Measurements from ENCODE around the gene FAM53B. TPM values are rescaled to one million over a fixed set of nuclear protein-coding genes. Genes with fewer than 3 reads are reported as not detected.
A peak's percentile ranks its signal among the peaks of the same experiment; 100 is the strongest.
"Not testable (repeated sequence)": the region's sequence is repeated elsewhere in the genome, so short reads cannot be mapped to it uniquely, and the experiment has no call there.

Gene FAM53B
- total RNA-seq, 1 donor from 2014 or later, result 38.1 TPM

GRCh38 chr10:124594240-124594639 lies 149.9 kb downstream of the FAM53B start:
- DNase-seq (no peak), ATAC-seq (ENCODE audit: poor library complexity) (no peak)
- intact Hi-C loops (cut with DNase I), result no loop called here

GRCh38 chr10:124593431-124593985 lies 150.7 kb downstream of the FAM53B start:
- ATAC-seq (ENCODE audit: poor library complexity) (no peak), DNase-seq (peak; percentile 29)
- intact Hi-C loops (cut with DNase I), result no loop called here

- DNase-seq (peak; percentile 31), ATAC-seq (ENCODE audit: poor library complexity) (no peak)
- intact Hi-C loops (cut with DNase I), result no loop called here
Measured at GRCh38 chr10:124592736-124593430, 151.3 kb downstream of the FAM53B start.

GRCh38 chr10:124592101-124592500 lies 152.1 kb downstream of the FAM53B start:
- peak; percentile 20 for DNase-seq
- intact Hi-C loops (cut with DNase I), result no loop called here
- no peak for ATAC-seq (ENCODE audit: poor library complexity)

- DNase-seq, result peak; percentile 25
- ATAC-seq (ENCODE audit: poor library complexity), result no peak
Measured at GRCh38 chr10:124591123-124591495, 153.1 kb downstream of the FAM53B start.

GRCh38 chr10:124590216-124591122 lies 153.7 kb downstream of the FAM53B start:
- no peak for ATAC-seq (ENCODE audit: poor library complexity)
- intact Hi-C loops (cut with DNase I), result no loop called here
- DNase-seq, result peak; percentile 17

More at GRCh38 chr10:124591123-124591495, 153.1 kb downstream of the FAM53B start:
- intact Hi-C loops (cut with DNase I), result no loop called here

- peak; percentile 51 for DNase-seq
- ATAC-seq (ENCODE audit: poor library complexity), result peak; percentile 27
- intact Hi-C loops (cut with DNase I), result no loop called here
Measured at GRCh38 chr10:124589491-124590041, 154.6 kb downstream of the FAM53B start.

- intact Hi-C loops (cut with DNase I), result no loop called here
- DNase-seq (peak; percentile 63), ATAC-seq (ENCODE audit: poor library complexity) (peak; percentile 87)
Measured at GRCh38 chr10:124588736-124589490, 155.3 kb downstream of the FAM53B start.

GRCh38 chr10:124588341-124588735 lies 155.8 kb downstream of the FAM53B start:
- ATAC-seq (ENCODE audit: poor library complexity); intact Hi-C loops (cut with DNase I): not testable (repeated sequence)
- DNase-seq, result peak; percentile 36

GRCh38 chr10:124587811-124588211 lies 156.4 kb downstream of the FAM53B start:
- DNase-seq (peak; percentile 24), ATAC-seq (ENCODE audit: poor library complexity) (no peak)
- intact Hi-C loops (cut with DNase I), result no loop called here

GRCh38 chr10:124586142-124586541 lies 158.0 kb downstream of the FAM53B start:
- no peak for ATAC-seq (ENCODE audit: poor library complexity)
- no peak for DNase-seq
- intact Hi-C loops (cut with DNase I), result no loop called here

- DNase-seq (no peak), ATAC-seq (ENCODE audit: poor library complexity) (no peak)
- intact Hi-C loops (cut with DNase I), result no loop called here
Measured at GRCh38 chr10:124579011-124579399, 165.2 kb downstream of the FAM53B start.

- DNase-seq (no peak), ATAC-seq (ENCODE audit: poor library complexity) (no peak)
- intact Hi-C loops (cut with DNase I), result no loop called here
Measured at GRCh38 chr10:124578231-124579010, 165.8 kb downstream of the FAM53B start.

- DNase-seq (no peak), ATAC-seq (ENCODE audit: poor library complexity) (no peak)
- intact Hi-C loops (cut with DNase I), result no loop called here
Measured at GRCh38 chr10:124577651-124578050, 166.5 kb downstream of the FAM53B start.

- DNase-seq (no peak), ATAC-seq (ENCODE audit: poor library complexity) (no peak)
- intact Hi-C loops (cut with DNase I), result no loop called here
Measured at GRCh38 chr10:124576526-124577420, 167.4 kb downstream of the FAM53B start.

GRCh38 chr10:124575107-124576035 lies 168.8 kb downstream of the FAM53B start:
- DNase-seq (no peak), ATAC-seq (ENCODE audit: poor library complexity) (no peak)
- intact Hi-C loops (cut with DNase I), result no loop called here

Measured in Right ventricle myocardium superior (tissue), 1 donor.